Osteoblast (primary cell): ENCODE measurements around the gene MAFB. TPM values are rescaled to one million over a fixed set of nuclear protein-coding genes. Genes with fewer than 3 reads are reported as not detected.

Experiments used
- DNase-seq: peaks from one replicate; pipeline ENCODE4 v3.0.0; 2011; ENCODE audit warnings: low spot score, mixed read lengths; ENCODE audit not compliant: insufficient read length; ENCODE audit errors: missing footprints
- H2AFZ ChIP-seq: 2 replicates; pipeline ENCODE4 v1.6.0; 2011; ENCODE audit warnings: mild to moderate bottlenecking, low read length
- H3K27ac ChIP-seq: 2 replicates; pipeline ENCODE4 v1.5.1; 2011; ENCODE audit warnings: mild to moderate bottlenecking, low read depth, low read length, moderate library complexity
- H3K27me3 ChIP-seq: 2 replicates; pipeline ENCODE4 v1.6.0; 2012; ENCODE audit warnings: mild to moderate bottlenecking, control low read depth, inconsistent platforms, low read length, moderate library complexity; ENCODE audit not compliant: insufficient read depth
- H3K36me3 ChIP-seq: 2 replicates; pipeline ENCODE4 v1.5.1; 2011; ENCODE audit warnings: mild to moderate bottlenecking, low read length, control low read depth, moderate library complexity; ENCODE audit not compliant: insufficient read depth
- H3K4me1 ChIP-seq: 2 replicates; pipeline ENCODE4 v1.5.1; 2011; ENCODE audit warnings: mild to moderate bottlenecking, low read length, control low read depth, moderate library complexity; ENCODE audit not compliant: insufficient read depth
- H3K4me2 ChIP-seq: 2 replicates; pipeline ENCODE4 v1.6.0; 2011; ENCODE audit warnings: mild to moderate bottlenecking, low read length; ENCODE audit not compliant: insufficient read depth
- H3K4me3 ChIP-seq: fragments of 200-600 bp; sonication (generic); 3 replicates; pipeline ENCODE4 v1.5.1; 2012; ENCODE audit warnings: mild to moderate bottlenecking, low read length, inconsistent platforms; ENCODE audit not compliant: insufficient read depth
- H3K79me2 ChIP-seq: 2 replicates; pipeline ENCODE4 v1.6.0; 2012; ENCODE audit warnings: mild to moderate bottlenecking, low read length, control low read depth, inconsistent platforms; ENCODE audit not compliant: insufficient read depth
- H3K9me3 ChIP-seq: 2 replicates; pipeline ENCODE4 v1.5.1; 2011; ENCODE audit warnings: low read depth, low read length, control low read depth
- H4K20me1 ChIP-seq: 2 replicates; pipeline ENCODE4 v1.6.0; 2012; ENCODE audit warnings: mild to moderate bottlenecking, low read length, control low read depth; ENCODE audit not compliant: insufficient read depth
- CTCF ChIP-seq: IDR thresholded peaks from 2 replicates; pipeline ENCODE4 v1.5.1; 2011; ENCODE audit warnings: mild to moderate bottlenecking, low read depth, low read length, moderate library complexity; ENCODE audit errors: extremely low read depth
- total RNA-seq: library from RNA; depleted of rRNA; stranded (reverse); fragments of >200 nt; gene quantifications from 2 replicates; pipeline ENCODE4 v1.2.3, GENCODE V29; 2012

Gene MAFB
- total RNA-seq, 1 donor: 12.7 TPM

GRCh38 chr20:40727960-40728359, 38.9 kb upstream of the MAFB start:
- no peak overlapping the region for H3K4me2 ChIP-seq
- no peaks in the 10 kb centered on the region for H3K9me3 ChIP-seq
- no peak overlapping the region for H3K4me3 ChIP-seq
- H3K36me3 ChIP-seq: no peaks in the 10 kb centered on the region
- H3K27me3 ChIP-seq: no peaks in the 10 kb centered on the region
- no peak for TF ChIP-seq CTCF
- no peak overlapping the region for H2AFZ ChIP-seq
- H3K4me1 ChIP-seq: no peaks in the 10 kb centered on the region
- no peak for DNase-seq
- no peak overlapping the region for H3K27ac ChIP-seq
- no peaks in the 10 kb centered on the region for H4K20me1 ChIP-seq
- H3K79me2 ChIP-seq: no peaks in the 10 kb centered on the region

- H2AFZ ChIP-seq: no peak overlapping the region
- no peaks in the 10 kb centered on the region for H3K79me2 ChIP-seq
- TF ChIP-seq CTCF: no peak
Measured at GRCh38 chr20:40726776-40727175, 37.7 kb upstream of the MAFB start.

GRCh38 chr20:40724566-40724965, 35.5 kb upstream of the MAFB start:
- no peak overlapping the region for H3K27ac ChIP-seq
- H3K36me3 ChIP-seq: no peaks in the 10 kb centered on the region
- no peaks in the 10 kb centered on the region for H3K9me3 ChIP-seq
- no peak for TF ChIP-seq CTCF
- H3K79me2 ChIP-seq: no peaks in the 10 kb centered on the region
- H4K20me1 ChIP-seq: no peaks in the 10 kb centered on the region
- H3K4me2 ChIP-seq: no peak overlapping the region
- no peak for DNase-seq
- no peaks in the 10 kb centered on the region for H3K4me1 ChIP-seq
- H3K27me3 ChIP-seq: no peaks in the 10 kb centered on the region
- no peak overlapping the region for H2AFZ ChIP-seq
- H3K4me3 ChIP-seq: no peak overlapping the region

More at GRCh38 chr20:40726776-40727175, 37.7 kb upstream of the MAFB start:
- DNase-seq: no peak
- Histone ChIP-seq H3K27ac (no peak overlapping the region), H3K9me3 (no peaks in the 10 kb centered on the region), H3K4me1 (no peaks in the 10 kb centered on the region), H3K4me3 (no peak overlapping the region), H4K20me1 (no peaks in the 10 kb centered on the region), H3K36me3 (no peaks in the 10 kb centered on the region), H3K27me3 (no peaks in the 10 kb centered on the region), H3K4me2 (no peak overlapping the region)

- no peaks in the 10 kb centered on the region for H3K4me1 ChIP-seq
- H3K9me3 ChIP-seq: no peaks in the 10 kb centered on the region
- no peak overlapping the region for H3K4me3 ChIP-seq
- H3K36me3 ChIP-seq: no peaks in the 10 kb centered on the region
- no peak overlapping the region for H3K27ac ChIP-seq
- no peaks in the 10 kb centered on the region for H4K20me1 ChIP-seq
- no peak for DNase-seq
- no peak for TF ChIP-seq CTCF
- no peak overlapping the region for H2AFZ ChIP-seq
- no peaks in the 10 kb centered on the region for H3K27me3 ChIP-seq
- no peaks in the 10 kb centered on the region for H3K79me2 ChIP-seq
- H3K4me2 ChIP-seq: no peak overlapping the region
Measured at GRCh38 chr20:40720826-40721225, 31.8 kb upstream of the MAFB start.
